B cell (primary cell): ENCODE measurements around the gene MRPL4.

Experiments
- CTCF ChIP-seq: fragments of 200-600 bp; IDR thresholded peaks from one replicate; pipeline ENCODE4 v1.8.0; 2022; ENCODE audit warnings: antibody characterized with exemption, mild to moderate bottlenecking
- EZH2 ChIP-seq: IDR thresholded peaks from 2 replicates; pipeline ENCODE4 v1.6.1; 2012; ENCODE audit warnings: borderline replicate concordance, low read depth, mild to moderate bottlenecking, moderate library complexity, low read length; ENCODE audit not compliant: insufficient read depth, poor library complexity, severe bottlenecking

GRCh38 chr19:10309423-10309822, 57.4 kb downstream of the MRPL4 start, which contains the start of gene ZGLP1:
- TF ChIP-seq CTCF (no peak), EZH2 (no peak)
